HepG2 (cell line): ENCODE results near the gene STBD1. TPM values are rescaled to one million over a fixed set of nuclear protein-coding genes. Genes with fewer than 3 reads are reported as not detected.

Experiments used
- ATAC-seq: fragments of 200-7000 bp; cut with Tn5 transposase; 3 replicates; pipeline ENCODE4 v1.9.1; 2020; ENCODE audit warnings: mild to moderate bottlenecking, moderate library complexity
- BruUV-seq: library from RNA; stranded (reverse); fragments of 400-500 nt; replicated peaks from 2 replicates; lab custom pipeline; 2021; lab: Mats Ljungman, UMichigan
- CTCF ChIA-PET: fragments of 300-600 bp; formaldehyde crosslinking; extraction: SDS; loops from one replicate; lab custom pipeline; 2021; ENCODE audit warnings: low total read pairs, inconsistent platforms, low intra/inter-chr PET ratio; lab: Yijun Ruan, JAX
- POLR2A ChIA-PET: fragments of 350-600 bp; sonication (Branson Sonifier 250); formaldehyde crosslinking; loops from one replicate; lab custom pipeline; 2020; ENCODE audit warnings: antibody characterized with exemption, inconsistent platforms; lab: Yijun Ruan, JAX
- DNase-seq: peaks from one replicate; pipeline ENCODE4 v3.0.0-alpha.2; 2015; ENCODE audit warnings: low spot score
- FAIRE-seq: peaks from 3 replicates; lab custom pipeline; 2011; peaks lifted over from hg19 to GRCh38; lab: Jason Lieb, UNC
- H2AFZ ChIP-seq: one replicate; pipeline ENCODE4 v1.6.1; 2011; ENCODE audit warnings: low read length, inconsistent platforms
- H3K27ac ChIP-seq: fragments of 300-600 bp; 3 replicates; pipeline ENCODE4 v1.8.0; 2011; ENCODE audit warnings: mixed run types, mild to moderate bottlenecking, mixed read lengths, low read length, inconsistent platforms; ENCODE audit not compliant: insufficient read depth; ENCODE audit errors: extremely low read length
- H3K27me3 ChIP-seq, 2 experiments: fragments of 200-600 bp in 1 of 2; 2 replicates in 1 of 2; 3 replicates in 1 of 2; pipeline versions ENCODE4 v1.6.0 to v1.8.0; 2011; ENCODE audit warnings: low read length in 2 of 2, mild to moderate bottlenecking in 2 of 2, moderate library complexity in 2 of 2, inconsistent platforms in 1 of 2; ENCODE audit not compliant: insufficient read depth in 2 of 2, control insufficient read depth in 1 of 2
- H3K36me3 ChIP-seq, 2 experiments: fragments of 200-600 bp in 1 of 2; replicated peaks in 1 of 2; 2 replicates in 1 of 2; 3 replicates in 1 of 2; pipeline versions ENCODE4 v1.5.1 to v1.8.0; 2011; ENCODE audit warnings: low read length in 2 of 2, inconsistent platforms in 1 of 2; ENCODE audit not compliant: insufficient read depth in 2 of 2, control insufficient read depth in 1 of 2
- H3K4me1 ChIP-seq: 2 replicates; pipeline ENCODE4 v1.5.1; 2012; ENCODE audit warnings: low read length, inconsistent platforms; ENCODE audit not compliant: insufficient read depth
- H3K4me2 ChIP-seq: 2 replicates; pipeline ENCODE4 v1.6.0; 2011; ENCODE audit warnings: low read depth, low read length, inconsistent platforms
- H3K4me3 ChIP-seq, 3 experiments: fragments of 200-600 bp in 1 of 3; sonication (generic), shearing (Covaris generic) in 1 of 3; replicated peaks in 1 of 3; 2 replicates each; pipeline ENCODE4 v1.5.1; 2011 to 2016; ENCODE audit warnings: low read length in 3 of 3, inconsistent platforms in 2 of 3, low read depth in 2 of 3, mild to moderate bottlenecking in 2 of 3, control low read depth in 1 of 3, mixed read lengths in 1 of 3; ENCODE audit not compliant: insufficient read depth in 1 of 3
- H3K79me2 ChIP-seq: one replicate; pipeline ENCODE4 v1.6.1; 2011; ENCODE audit warnings: low read length, inconsistent platforms; ENCODE audit not compliant: insufficient read depth
- H3K9ac ChIP-seq: 2 replicates; pipeline ENCODE4 v1.6.0; 2011; ENCODE audit warnings: mild to moderate bottlenecking, low read depth, low read length, inconsistent platforms; ENCODE audit not compliant: insufficient read depth
- H3K9me3 ChIP-seq: 2 replicates; pipeline ENCODE4 v1.5.1; 2012; ENCODE audit warnings: mild to moderate bottlenecking, low read length
- H4K20me1 ChIP-seq: 2 replicates; pipeline ENCODE4 v1.6.0; 2011; ENCODE audit warnings: inconsistent platforms, mild to moderate bottlenecking, low read length, moderate library complexity; ENCODE audit not compliant: insufficient read depth
- MYPOP ChIP-seq: sonication (generic); formaldehyde crosslinking; IDR thresholded peaks from 2 replicates; pipeline ENCODE4 v1.8.1; 2023; ENCODE audit warnings: mild to moderate bottlenecking, moderate library complexity, missing genetic modification reagents
- NFRKB ChIP-seq: fragments of 450-650 bp; IDR thresholded peaks from 2 replicates; pipeline ENCODE4 v1.6.1; 2017
- ZNF33A ChIP-seq: sonication (generic); formaldehyde crosslinking; IDR thresholded peaks from 2 replicates; pipeline ENCODE4 v1.5.1; 2020; ENCODE audit warnings: missing genetic modification reagents, mild to moderate bottlenecking, moderate library complexity, borderline replicate concordance
- WGBS: methylation state at CpG from one replicate; pipeline ENCODE4 v1.1.6; 2017; ENCODE audit warnings: low lambda C conversion rate; 5-methylcytosine and 5-hydroxymethylcytosine counted together
- in situ Hi-C: cut with HindIII; loops from 2 replicates; pipeline ENCODE4 v1.10.0; 2017; ENCODE audit warnings: low pct_unique_long_range_greater_than_20kb; ENCODE audit not compliant: extremely low pct_ligation_motif_present
- intact Hi-C: fragments of 100-400 bp; cut with micrococcal nuclease; formaldehyde crosslinking; loops from one replicate; pipeline ENCODE4 v1.10.0; 2022; ENCODE audit not compliant: unreplicated experiment
- polyA plus RNA-seq, 8 experiments: library from polyadenylated mRNA; depleted of rRNA in 3 of 8; stranded (reverse) in 7 of 8; unstranded in 1 of 8; fragments of >200 nt; fragmentation: Illumina TruSeq in 4 of 8; extraction: Trizol in 4 of 8; gene quantifications; 2 replicates each; pipeline versions ENCODE4 v1.2.1 to v1.2.3, GENCODE V29; 2011 to 2016; ENCODE audit warnings: low read depth in 4 of 8, missing spikeins in 1 of 8, mixed read lengths in 1 of 8; ENCODE audit not compliant: insufficient read depth in 1 of 8
- total RNA-seq, 5 experiments: library from RNA; depleted of rRNA; stranded (reverse); fragments of >200 nt; fragmentation: Illumina TruSeq; extraction: Trizol; gene quantifications; 2 replicates each; pipeline ENCODE4 v1.2.3, GENCODE V29; 2016; ENCODE audit warnings: low read depth in 1 of 5
- TF ChIP-seq, protein P1 (sequence below): sonication (generic); formaldehyde crosslinking; IDR thresholded peaks from 2 replicates; pipeline ENCODE4 v1.4.0; 2020; ENCODE audit warnings: mild to moderate bottlenecking, missing genetic modification reagents

Gene STBD1
- total and polyA plus RNA-seq, 2 of the 13 experiments (the other 11 are each of a cell fraction or from before 2014, with no cell fraction given): 2.8 to 4.3 TPM

GRCh38 chr4:76292730-76293129, 13.8 kb upstream of the STBD1 start (continued):
- TF ChIP-seq, protein P1, sequence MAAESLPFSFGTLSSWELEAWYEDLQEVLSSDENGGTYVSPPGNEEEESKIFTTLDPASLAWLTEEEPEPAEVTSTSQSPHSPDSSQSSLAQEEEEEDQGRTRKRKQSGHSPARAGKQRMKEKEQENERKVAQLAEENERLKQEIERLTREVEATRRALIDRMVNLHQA (CRISPR knock-in tag): no peak
- TF ChIP-seq, all 625 proteins: peak for 0

DNA sequence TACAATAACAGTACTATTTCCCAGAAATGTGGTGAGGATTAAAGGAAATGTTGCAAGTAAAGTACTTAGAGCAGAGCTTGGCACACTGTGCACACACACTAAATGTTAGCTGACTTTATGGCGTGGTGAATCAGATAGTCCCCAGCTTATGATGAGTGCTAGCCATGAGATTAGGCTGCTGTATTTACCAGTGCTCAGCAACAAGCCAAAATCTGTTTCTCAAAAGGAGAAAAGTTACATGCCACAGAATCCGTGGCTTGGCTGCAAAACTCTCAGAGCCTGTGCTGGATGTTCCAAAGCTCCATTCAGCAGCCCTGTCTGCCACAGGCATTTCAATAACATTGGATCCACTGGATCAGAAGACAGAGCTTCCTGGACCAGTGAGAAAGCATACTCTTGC, 12.8 kb upstream of the STBD1 start:
- no peak overlapping the region for H3K9ac ChIP-seq
- H3K4me2 ChIP-seq: no peak overlapping the region
- ATAC-seq: no peak
- no peak overlapping the region for H3K4me3 ChIP-seq
- in situ Hi-C loops (no loop called here), intact Hi-C loops (no loop called here)
- H3K79me2 ChIP-seq: no peaks in the 10 kb centered on the region
- 21% methylated on average over 1 of the region's 2 CpGs for WGBS
- H3K9me3 ChIP-seq: peaks cover 12% of the 10 kb centered on the region
- no peaks in the 10 kb centered on the region for H4K20me1 ChIP-seq
- H3K27ac ChIP-seq: no peak overlapping the region
- no peak for TF ChIP-seq MYPOP (CRISPR knock-in tag)
- no peak overlapping the region for H2AFZ ChIP-seq
- H3K36me3 ChIP-seq: no peaks in the 10 kb centered on the region
- no peaks in the 10 kb centered on the region; a peak in 2 of 5 replicates for H3K27me3 ChIP-seq
- ChIA-PET CTCF (no interaction called here), POLR2A (interaction anchor here (1.1 kb wide), 1 partner anchor 8 kb away, joined by 3 read pairs; no protein-coding TSS in a partner anchor)
- BruUV-seq: no TSS peak
- no peaks in the 10 kb centered on the region for H3K4me1 ChIP-seq
- no peak for FAIRE-seq
- DNase-seq: no peak

- in situ Hi-C loops: no loop called here
- POLR2A ChIA-PET: no interaction called here
Observed at GRCh38 chr4:76296286-76296820, 10.2 kb upstream of the STBD1 start.

More at GRCh38 chr4:76296286-76296820, 10.2 kb upstream of the STBD1 start:
- H4K20me1 ChIP-seq: no peaks in the 10 kb centered on the region
- DNase-seq (no peak), ATAC-seq (no peak), FAIRE-seq (no peak)
- CTCF ChIA-PET: no interaction called here
- H3K9me3 ChIP-seq: peaks cover 13% of the 10 kb centered on the region
- 37% methylated on average over 3 of the region's 3 CpGs for WGBS
- H3K9ac ChIP-seq: no peak overlapping the region
- H3K27me3 ChIP-seq: no peaks in the 10 kb centered on the region; a peak in 2 of 5 replicates
- peaks cover 9% of the 10 kb centered on the region for H3K4me1 ChIP-seq
- no peak overlapping the region for H2AFZ ChIP-seq
- H3K4me3 ChIP-seq: no peak overlapping the region
- H3K79me2 ChIP-seq: no peaks in the 10 kb centered on the region
- no TSS peak for BruUV-seq
- no peak overlapping the region for H3K4me2 ChIP-seq
- no peaks in the 10 kb centered on the region for H3K36me3 ChIP-seq
- intact Hi-C loops: no loop called here
- H3K27ac ChIP-seq: no peak overlapping the region
- no peak for TF ChIP-seq NFRKB
- TF ChIP-seq ZNF33A (CRISPR knock-in tag): no peak
- TF ChIP-seq, all 625 proteins: peak for 0
